NK-92 (cell line): ENCODE measurements around the gene CYP3A5.

Source experiments
- DNase-seq: peaks from one replicate; lab custom pipeline; 2025; ENCODE audit not compliant: unreplicated experiment; lab: John Stamatoyannopoulos, UW

Gene CYP3A5

GRCh38 chr7:99616359-99617191, 63.2 kb downstream of the CYP3A5 start, which contains the start of gene ZSCAN25:
TSS of gene ZSCAN25 (plus strand) at chr7:99616946. CDS start at chr7:99619607, 2,661 bp downstream.
- no peak for DNase-seq

- no peak for DNase-seq
Measured at GRCh38 chr7:99615989-99616358, 63.8 kb downstream of the CYP3A5 start.

- no peak for DNase-seq
Measured at GRCh38 chr7:99614495-99614894, 65.3 kb downstream of the CYP3A5 start.

GRCh38 chr7:99607548-99607947, 72.2 kb downstream of the CYP3A5 start:
- DNase-seq, result no peak

- no peak for DNase-seq
Measured at GRCh38 chr7:99606531-99606930, 73.3 kb downstream of the CYP3A5 start.

GRCh38 chr7:99605527-99605926, 74.3 kb downstream of the CYP3A5 start:
- DNase-seq, result no peak

GRCh38 chr7:99601656-99602310, 78.0 kb downstream of the CYP3A5 start:
- no peak for DNase-seq

GRCh38 chr7:99599836-99600235, 80.0 kb downstream of the CYP3A5 start:
- DNase-seq, result no peak
